ENCODE data around the gene PSME3IP1. TPM values are rescaled to one million over a fixed set of nuclear protein-coding genes. Genes with fewer than 3 reads are reported as not detected.

The PSME3IP1 gene
- total and polyA plus RNA-seq, 2 of the 4 experiments (the other 2 are of a cell fraction) = 50.2 to 75.2 TPM

DNA sequence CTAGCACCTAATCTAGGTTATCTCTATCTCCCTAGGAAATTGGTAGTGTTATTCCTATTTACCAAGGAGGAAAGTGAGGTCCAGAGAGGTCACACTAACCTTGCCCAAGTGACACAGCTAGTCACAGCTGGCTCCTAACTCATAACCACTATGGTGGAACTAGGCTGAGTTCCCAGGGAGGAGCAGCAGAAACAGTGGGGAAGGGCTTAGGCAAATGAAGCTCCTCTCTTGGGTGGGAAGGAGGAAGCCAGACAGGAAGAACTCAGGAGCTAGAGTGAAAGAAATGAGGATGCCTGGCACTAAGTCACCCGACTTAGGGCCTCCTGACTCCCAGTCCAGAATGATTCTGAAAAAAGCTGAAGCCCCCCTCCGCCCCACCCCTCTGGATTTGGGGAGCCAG is 34.5 kb downstream of the PSME3IP1 start:
- no peaks in the 10 kb centered on the region; the same call in 1 of the 2 replicates for H4K20me1 ChIP-seq (ENCODE audit: insufficient read depth, low read length)
- no peak overlapping the region for H2AK5ac ChIP-seq (ENCODE audit: low read depth, low read length)
- dilution Hi-C loops (cut with HindIII; ENCODE audit: low sequenced_read_pairs, unreplicated experiment) (no loop called here), intact Hi-C loops (cut with micrococcal nuclease) (no loop called here), in situ Hi-C loops (cut with MboI; ENCODE audit: low sequenced_read_pairs) (no loop called here)
- H3K4me2 ChIP-seq (ENCODE audit: low read depth, low read length) = no peak overlapping the region
- H3K4me3 ChIP-seq (ENCODE audit: insufficient read depth, low read depth, low read length) = no peak overlapping the region
- no peak for DNase-seq
- H2AFZ ChIP-seq (replicated peaks; ENCODE audit: low read length, poor library complexity) = peak overlapping the region; percentile 8
- no peak overlapping the region for H2BK15ac ChIP-seq (ENCODE audit: low read depth, low read length)
- peaks cover 18% of the 10 kb centered on the region for H3K9me1 ChIP-seq (ENCODE audit: insufficient read depth, low read length)
- H3K4me1 ChIP-seq (ENCODE audit: control insufficient read depth, insufficient read depth, low read length) = peaks cover 6% of the 10 kb centered on the region; the same call in 1 of the 2 replicates
- H3K14ac ChIP-seq (replicated peaks; ENCODE audit: low read depth, low read length) = no peak overlapping the region
- no peak overlapping the region for H3K4ac ChIP-seq (ENCODE audit: low read depth, low read length)
- H3K27ac ChIP-seq (ENCODE audit: insufficient read depth, low read length) = no peak overlapping the region
- no peak overlapping the region for H2BK20ac ChIP-seq (ENCODE audit: low read depth, low read length)
- no TSS peak for BruUV-seq (replicated peaks)
- H3K9ac ChIP-seq (ENCODE audit: low read depth, low read length) = no peak overlapping the region
- H2BK120ac ChIP-seq (ENCODE audit: low read depth, low read length) = no peak overlapping the region
- ChIA-PET POLR2A (ENCODE audit: unreplicated experiment) (no interaction called here), CTCF (no interaction called here)
- H2BK5ac ChIP-seq (ENCODE audit: low read depth, low read length, poor library complexity, severe bottlenecking) = no peak overlapping the region
- ATAC-seq (ENCODE audit: low read depth) = no peak
- no peaks in the 10 kb centered on the region for H3K9me3 ChIP-seq (ENCODE audit: control insufficient read depth, insufficient read depth, low read length)
- H3K56ac ChIP-seq (ENCODE audit: extremely low read depth, insufficient read depth, low read length) = no peak overlapping the region
- H3K18ac ChIP-seq (ENCODE audit: low read depth, low read length) = no peak overlapping the region
- no peak overlapping the region for H4K5ac ChIP-seq (ENCODE audit: low read depth, low read length)
- WGBS, 2 experiments (ENCODE audit: extremely low coverage in 2 of 2, insufficient read length in 1 of 2) = 100% methylated on average over 1 of the region's 2 CpGs; no CpG with 5 or more reads in 1 of the 2 experiments
- H3K27me3 ChIP-seq (ENCODE audit: control insufficient read depth, insufficient read depth, low read length) = no peaks in the 10 kb centered on the region
- no peak overlapping the region for H2AK9ac ChIP-seq (replicated peaks; ENCODE audit: low read depth, low read length, poor library complexity)
- H4K91ac ChIP-seq (ENCODE audit: insufficient read depth, low read depth, low read length) = no peak overlapping the region
- peaks cover 36% of the 10 kb centered on the region for H3K36me3 ChIP-seq (ENCODE audit: control insufficient read depth, insufficient read depth, low read length)
- TF ChIP-seq CHD1 (IDR thresholded peaks at IDR 0.05; ENCODE audit: low read depth, low read length) = no peak
- TF ChIP-seq RFX5 (IDR thresholded peaks at IDR 0.05; ENCODE audit: low read depth, low read length) = no peak
- no peak for TF ChIP-seq MAZ (IDR thresholded peaks at IDR 0.05; ENCODE audit: borderline replicate concordance, low read depth, low read length)
- TF ChIP-seq MAFK (IDR thresholded peaks at IDR 0.05; ENCODE audit: low read depth, low read length) = no peak
- TF ChIP-seq FOS (IDR thresholded peaks at IDR 0.05; ENCODE audit: low read depth, low read length) = no peak
- no peak for TF ChIP-seq POLR2A (IDR thresholded peaks at IDR 0.05; ENCODE audit: low read depth, low read length)
- no peak for TF ChIP-seq MXI1 (IDR thresholded peaks at IDR 0.05; ENCODE audit: borderline replicate concordance, low read depth, low read length)
- TF ChIP-seq BHLHE40 (IDR thresholded peaks at IDR 0.05; ENCODE audit: low read depth, low read length) = no peak
- no peak for TF ChIP-seq RAD21 (IDR thresholded peaks at IDR 0.05; ENCODE audit: low read length)
- TF ChIP-seq, protein P1, sequence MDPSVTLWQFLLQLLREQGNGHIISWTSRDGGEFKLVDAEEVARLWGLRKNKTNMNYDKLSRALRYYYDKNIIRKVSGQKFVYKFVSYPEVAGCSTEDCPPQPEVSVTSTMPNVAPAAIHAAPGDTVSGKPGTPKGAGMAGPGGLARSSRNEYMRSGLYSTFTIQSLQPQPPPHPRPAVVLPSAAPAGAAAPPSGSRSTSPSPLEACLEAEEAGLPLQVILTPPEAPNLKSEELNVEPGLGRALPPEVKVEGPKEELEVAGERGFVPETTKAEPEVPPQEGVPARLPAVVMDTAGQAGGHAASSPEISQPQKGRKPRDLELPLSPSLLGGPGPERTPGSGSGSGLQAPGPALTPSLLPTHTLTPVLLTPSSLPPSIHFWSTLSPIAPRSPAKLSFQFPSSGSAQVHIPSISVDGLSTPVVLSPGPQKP (IDR thresholded peaks at IDR 0.05; ENCODE audit: borderline replicate concordance, low read depth, low read length) = no peak
- TF ChIP-seq NFE2L2 (IDR thresholded peaks at IDR 0.05; ENCODE audit: low read depth, low read length) = no peak
- no peak for TF ChIP-seq RCOR1 (IDR thresholded peaks at IDR 0.05; ENCODE audit: insufficient replicate concordance, low read length)
- TF ChIP-seq CEBPB (IDR thresholded peaks at IDR 0.05; ENCODE audit: low read depth, low read length) = no peak
- TF ChIP-seq, protein P2, sequence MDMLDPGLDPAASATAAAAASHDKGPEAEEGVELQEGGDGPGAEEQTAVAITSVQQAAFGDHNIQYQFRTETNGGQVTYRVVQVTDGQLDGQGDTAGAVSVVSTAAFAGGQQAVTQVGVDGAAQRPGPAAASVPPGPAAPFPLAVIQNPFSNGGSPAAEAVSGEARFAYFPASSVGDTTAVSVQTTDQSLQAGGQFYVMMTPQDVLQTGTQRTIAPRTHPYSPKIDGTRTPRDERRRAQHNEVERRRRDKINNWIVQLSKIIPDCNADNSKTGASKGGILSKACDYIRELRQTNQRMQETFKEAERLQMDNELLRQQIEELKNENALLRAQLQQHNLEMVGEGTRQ (IDR thresholded peaks at IDR 0.05; ENCODE audit: low read depth, low read length) = no peak
- no peak for TF ChIP-seq SMC3 (IDR thresholded peaks at IDR 0.05; ENCODE audit: low read depth, low read length)
- no peak for TF ChIP-seq CTCF (conservative IDR thresholded peaks at IDR 0.05; ENCODE audit: low read depth, low read length)
- peaks cover 0 to 3% of the 10 kb centered on the region in 2 experiments; a peak in 1 of 4 replicates for H3K79me1 ChIP-seq (ENCODE audit: low read depth in 1 of 2, low read length in 2 of 2)
- H4K8ac ChIP-seq (ENCODE audit: low read depth in 2 of 2, low read length in 2 of 2) = no peak overlapping the region
- H3K23ac ChIP-seq (ENCODE audit: low read depth, low read length) = no peak overlapping the region
